ENCODE data around the gene KRT86. TPM values are rescaled to one million over a fixed set of nuclear protein-coding genes. Genes with fewer than 3 reads are reported as not detected.
"Not testable (repeated sequence)": the region's sequence is repeated elsewhere in the genome, so short reads cannot be mapped to it uniquely, and the experiment has no call there.

KRT86 gene
- total and polyA plus RNA-seq, 7 donors: 0.25 to 0.60 TPM; not detected in 5

DNA sequence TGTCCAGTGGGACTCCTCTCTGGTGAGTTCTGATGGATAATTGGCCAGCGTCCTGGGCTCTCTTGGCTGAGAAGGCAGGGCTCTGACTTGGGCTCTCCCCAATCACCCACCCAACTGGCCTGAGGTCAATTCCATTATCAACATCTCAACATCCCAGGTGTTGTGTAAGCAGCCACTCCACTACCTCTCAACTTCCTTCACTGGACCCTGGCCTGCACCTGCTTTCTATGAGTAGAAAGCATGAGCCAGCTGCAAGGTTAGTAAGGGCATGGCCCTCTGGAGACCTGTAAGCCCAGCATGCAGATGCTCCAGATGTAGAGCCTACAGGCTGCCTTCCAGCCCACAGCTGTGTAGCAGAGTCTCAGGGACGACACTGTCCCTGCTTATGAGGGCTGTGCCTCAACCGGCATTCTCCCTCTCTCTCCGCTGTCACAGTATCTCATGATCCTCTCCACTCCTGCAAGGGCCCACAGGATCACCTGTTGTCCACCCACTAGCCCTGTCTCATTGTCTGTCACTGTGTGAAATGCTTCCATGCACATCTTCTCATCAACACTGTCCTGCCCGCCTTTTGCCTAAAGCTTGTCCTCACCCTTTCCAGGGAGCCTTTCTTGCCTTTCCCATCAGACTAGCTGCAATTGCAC lies 22.2 kb downstream of the KRT86 start:
- H3K27me3 ChIP-seq: no peaks in the 10 kb centered on the region
- H3K4me1 ChIP-seq: no peaks in the 10 kb centered on the region
- TF ChIP-seq POLR2A (IDR thresholded peaks at IDR 0.05) (no peak), POLR2AphosphoS5 (IDR thresholded peaks at IDR 0.05) (no peak), EP300 (IDR thresholded peaks at IDR 0.05) (no peak)
- TF ChIP-seq, protein P1, sequence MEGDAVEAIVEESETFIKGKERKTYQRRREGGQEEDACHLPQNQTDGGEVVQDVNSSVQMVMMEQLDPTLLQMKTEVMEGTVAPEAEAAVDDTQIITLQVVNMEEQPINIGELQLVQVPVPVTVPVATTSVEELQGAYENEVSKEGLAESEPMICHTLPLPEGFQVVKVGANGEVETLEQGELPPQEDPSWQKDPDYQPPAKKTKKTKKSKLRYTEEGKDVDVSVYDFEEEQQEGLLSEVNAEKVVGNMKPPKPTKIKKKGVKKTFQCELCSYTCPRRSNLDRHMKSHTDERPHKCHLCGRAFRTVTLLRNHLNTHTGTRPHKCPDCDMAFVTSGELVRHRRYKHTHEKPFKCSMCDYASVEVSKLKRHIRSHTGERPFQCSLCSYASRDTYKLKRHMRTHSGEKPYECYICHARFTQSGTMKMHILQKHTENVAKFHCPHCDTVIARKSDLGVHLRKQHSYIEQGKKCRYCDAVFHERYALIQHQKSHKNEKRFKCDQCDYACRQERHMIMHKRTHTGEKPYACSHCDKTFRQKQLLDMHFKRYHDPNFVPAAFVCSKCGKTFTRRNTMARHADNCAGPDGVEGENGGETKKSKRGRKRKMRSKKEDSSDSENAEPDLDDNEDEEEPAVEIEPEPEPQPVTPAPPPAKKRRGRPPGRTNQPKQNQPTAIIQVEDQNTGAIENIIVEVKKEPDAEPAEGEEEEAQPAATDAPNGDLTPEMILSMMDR (IDR thresholded peaks at IDR 0.05): no peak
- 93 to 94% methylated on average over 5 of the region's 5 CpGs for WGBS, 2 donors
- no peaks in the 10 kb centered on the region for H3K36me3 ChIP-seq
- intact Hi-C loops (cut with DNase I): no loop called here
- no peak overlapping the region for H3K27ac ChIP-seq
- DNase-seq: peak; percentile 19
- H3K4me3 ChIP-seq: no peak overlapping the region
- H3K9me3 ChIP-seq: no peaks in the 10 kb centered on the region

DNA sequence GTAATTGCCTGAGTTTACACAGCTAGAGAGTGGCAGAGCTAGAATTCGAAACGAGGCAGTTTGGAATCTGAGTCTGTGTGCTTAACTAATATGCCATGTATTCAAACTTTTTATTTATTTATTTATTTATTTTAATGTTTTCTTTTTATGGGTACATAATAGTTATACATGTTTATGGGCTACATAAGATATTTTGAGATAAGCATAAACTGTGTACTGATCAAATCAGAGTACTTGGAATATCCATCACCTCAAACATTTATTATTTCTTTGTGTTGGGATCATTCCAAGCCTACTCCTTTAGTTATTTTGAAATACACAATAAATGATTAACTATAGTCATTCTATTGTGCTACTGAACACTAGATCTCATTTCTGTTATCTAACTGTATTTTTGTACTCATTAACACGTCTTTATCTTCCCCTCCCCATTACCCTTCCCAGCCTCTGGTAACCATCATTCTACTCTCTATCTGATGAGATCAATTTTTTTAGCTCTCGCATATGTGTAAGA lies 24.3 kb downstream of the KRT86 start:
- no peak for DNase-seq
- Histone ChIP-seq H3K27ac (no peak overlapping the region), H3K27me3 (no peaks in the 10 kb centered on the region), H3K4me1 (no peaks in the 10 kb centered on the region), H3K9me3 (no peaks in the 10 kb centered on the region), H3K36me3 (no peaks in the 10 kb centered on the region), H3K4me3 (no peak overlapping the region)
- no peak for TF ChIP-seq POLR2AphosphoS5 (IDR thresholded peaks at IDR 0.05)
- TF ChIP-seq EP300 (IDR thresholded peaks at IDR 0.05): no peak
- no peak for TF ChIP-seq POLR2A (IDR thresholded peaks at IDR 0.05)
- TF ChIP-seq, protein P1 (IDR thresholded peaks at IDR 0.05): no peak
- intact Hi-C loops (cut with DNase I): no loop called here
- WGBS, 2 donors: 29 to 72% methylated on average over 4 of the region's 4 CpGs

DNA sequence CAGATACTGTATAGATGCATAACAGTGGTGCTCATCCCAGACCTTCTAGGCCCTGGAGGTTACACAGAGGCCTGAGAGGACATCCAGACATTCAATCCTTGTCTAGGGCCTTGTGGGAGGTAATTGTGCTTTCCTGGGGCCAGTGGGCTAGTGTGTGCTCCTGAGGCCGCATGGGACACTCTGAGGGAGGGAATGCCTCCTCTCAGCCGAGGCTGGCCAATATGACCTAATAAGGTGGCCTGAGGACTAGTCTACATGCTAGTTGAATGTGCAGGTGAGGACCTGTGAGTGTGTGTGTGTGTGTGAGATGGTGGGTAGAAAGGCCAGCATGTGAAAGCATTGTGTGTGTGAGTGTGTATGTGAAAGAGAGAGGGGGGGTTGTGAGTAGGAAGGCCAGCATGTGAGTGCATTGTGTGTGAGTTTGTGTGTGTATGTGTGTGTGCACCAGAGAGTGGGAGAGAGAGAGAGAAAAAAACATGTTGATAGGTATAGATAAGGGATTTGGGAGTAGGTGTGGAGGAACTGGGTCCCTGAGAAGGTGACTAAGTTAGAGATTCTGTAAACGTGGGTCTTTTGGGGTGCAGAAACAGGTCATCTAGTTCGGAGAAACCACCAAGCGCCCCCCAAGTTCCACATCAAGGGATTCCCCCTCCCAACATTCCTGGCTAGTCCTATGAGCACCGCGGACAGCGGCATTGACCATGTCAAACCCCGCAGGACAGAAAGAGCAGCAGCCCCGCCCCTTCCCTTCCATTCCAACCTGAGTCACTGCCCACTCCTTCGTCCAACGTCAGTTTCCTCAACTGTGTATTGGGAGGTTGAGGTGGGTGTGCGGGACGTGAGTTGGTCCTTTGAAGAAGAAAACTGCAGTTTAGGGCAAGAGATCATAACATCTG lies 26.6 kb downstream of the KRT86 start:
- Histone ChIP-seq H3K9me3 (no peaks in the 10 kb centered on the region), H3K4me3 (no peak overlapping the region), H3K36me3 (no peaks in the 10 kb centered on the region), H3K27ac (no peak overlapping the region), H3K27me3 (no peaks in the 10 kb centered on the region), H3K4me1 (no peaks in the 10 kb centered on the region)
- WGBS, 2 donors: 64 to 65% methylated on average over 14 of the region's 14 CpGs
- TF ChIP-seq POLR2AphosphoS5 (IDR thresholded peaks at IDR 0.05) (no peak), POLR2A (IDR thresholded peaks at IDR 0.05) (no peak), EP300 (IDR thresholded peaks at IDR 0.05) (no peak)
- TF ChIP-seq, protein P1 (IDR thresholded peaks at IDR 0.05): no peak
- DNase-seq: peak; percentile 36
- intact Hi-C loops (cut with DNase I): no loop called here

DNA sequence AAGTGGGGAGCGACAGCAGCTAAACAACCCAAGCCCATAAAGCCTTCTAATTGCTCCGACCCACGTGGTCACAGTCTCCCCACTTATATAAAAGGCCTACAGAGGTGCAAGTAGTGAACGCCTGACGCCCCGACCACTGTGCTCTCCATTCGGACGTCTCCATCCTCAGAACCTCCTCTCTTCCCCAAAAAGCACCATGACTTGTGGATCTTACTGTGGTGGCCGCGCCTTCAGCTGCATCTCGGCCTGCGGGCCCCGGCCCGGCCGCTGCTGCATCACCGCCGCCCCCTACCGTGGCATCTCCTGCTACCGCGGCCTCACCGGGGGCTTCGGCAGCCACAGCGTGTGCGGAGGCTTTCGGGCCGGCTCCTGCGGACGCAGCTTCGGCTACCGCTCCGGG lies 27.3 kb downstream of the KRT86 start:
- intact Hi-C loops (cut with DNase I); DNase-seq; H3K27me3 ChIP-seq; H3K27ac ChIP-seq; H3K4me3 ChIP-seq; H3K9me3 ChIP-seq; H3K4me1 ChIP-seq; H3K36me3 ChIP-seq: not testable (repeated sequence)
- 81 to 84% methylated on average over 23 of the region's 31 CpGs for WGBS, 2 donors

DNA sequence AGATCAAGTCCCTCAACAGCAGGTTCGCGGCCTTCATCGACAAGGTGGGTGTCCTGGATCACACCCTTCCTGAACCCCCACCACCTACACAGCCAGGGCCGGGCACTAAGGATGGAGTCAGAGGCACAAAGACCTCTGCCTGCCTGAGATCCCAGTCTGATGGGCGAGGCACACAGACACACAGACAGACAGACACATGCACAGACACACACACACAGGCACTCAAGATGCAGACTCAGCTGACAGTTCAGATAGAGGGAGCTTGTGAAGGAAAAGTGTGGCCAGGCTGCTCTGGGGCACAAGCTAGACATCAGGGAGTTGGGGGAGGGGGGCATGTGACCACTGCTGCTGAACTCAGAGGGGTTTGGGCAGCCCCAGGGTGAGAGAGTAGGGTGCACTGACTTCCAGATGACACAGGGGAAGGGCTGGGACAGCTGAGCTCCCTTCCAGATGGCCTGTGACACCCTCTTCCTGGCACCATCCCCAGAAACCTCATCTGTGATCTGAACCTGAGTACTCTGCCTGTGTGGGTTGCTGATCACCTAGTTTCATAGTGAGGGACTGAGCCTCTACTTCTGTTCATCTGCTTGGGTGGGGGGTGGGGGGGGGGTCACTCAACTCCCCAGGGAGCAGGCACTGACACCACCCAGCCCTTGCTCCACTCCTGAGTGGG lies 27.9 kb downstream of the KRT86 start:
- H3K9me3 ChIP-seq; intact Hi-C loops (cut with DNase I); H3K4me1 ChIP-seq; H3K27ac ChIP-seq; DNase-seq; H3K27me3 ChIP-seq; H3K4me3 ChIP-seq; H3K36me3 ChIP-seq: not testable (repeated sequence)
- no CpG with 5 or more reads among the region's 5 CpGs for WGBS, 2 donors

DNA sequence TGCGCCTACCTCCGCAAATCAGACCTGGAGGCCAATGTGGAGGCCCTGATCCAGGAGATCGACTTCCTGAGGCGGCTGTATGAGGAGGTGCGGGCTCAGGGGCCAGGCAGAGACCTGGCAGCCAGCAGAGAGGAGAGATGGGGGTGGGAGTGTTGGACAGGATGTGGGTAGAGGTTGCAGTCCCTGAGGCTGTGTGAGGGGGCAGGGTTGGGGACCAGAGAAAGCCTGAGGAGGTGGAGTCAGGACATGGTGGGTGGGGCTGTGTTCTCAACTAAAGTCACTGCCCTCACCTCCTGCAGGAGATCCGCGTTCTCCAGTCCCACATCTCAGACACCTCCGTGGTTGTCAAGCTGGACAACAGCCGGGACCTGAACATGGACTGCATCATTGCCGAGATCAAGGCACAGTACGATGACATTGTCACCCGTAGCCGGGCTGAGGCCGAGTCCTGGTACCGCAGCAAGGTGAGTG lies 30.5 kb downstream of the KRT86 start:
- H3K27ac ChIP-seq; H3K27me3 ChIP-seq; H3K4me3 ChIP-seq; H3K36me3 ChIP-seq; H3K9me3 ChIP-seq; intact Hi-C loops (cut with DNase I): not testable (repeated sequence)
- H3K4me1 ChIP-seq: peaks cover 0 to 20% (median 14%) of the 10 kb centered on the region in 4 donors
- WGBS, 2 donors: 73 to 89% methylated on average over 15 of the region's 15 CpGs
- peak; percentile 30 for DNase-seq
